CD4-positive, CD25-positive, alpha-beta regulatory T cell (primary cell): ENCODE measurements around the gene GFOD1. TPM values are rescaled to one million over a fixed set of nuclear protein-coding genes. Genes with fewer than 3 reads are reported as not detected.
"Not testable (repeated sequence)": the region's sequence is repeated elsewhere in the genome, so short reads cannot be mapped to it uniquely, and the experiment has no call there.

Source experiments
- ATAC-seq, 2 donors: fragments of 150-1000 bp; cut with Tn5 transposase; one replicate each; pipeline ENCODE4 v1.10.0; 2021; ENCODE audit warnings: low read depth in 2 of 2, moderate number of reproducible peaks in 2 of 2, moderate library complexity in 1 of 2
- DNase-seq, 3 donors: peaks; one replicate each; pipeline versions ENCODE4 v3.0.0 to v3.0.0-alpha.2; 2012 to 2022; ENCODE audit warnings: mixed read lengths in 1 of 3
- H3K27ac ChIP-seq: one replicate; pipeline ENCODE4 v1.7.0; 2013; ENCODE audit warnings: mild to moderate bottlenecking, low read length; ENCODE audit not compliant: insufficient read depth, poor library complexity, severe bottlenecking
- H3K27me3 ChIP-seq: one replicate; pipeline ENCODE4 v1.7.0; 2013; ENCODE audit warnings: low read length; ENCODE audit not compliant: control insufficient read depth, insufficient read depth
- H3K36me3 ChIP-seq: one replicate; pipeline ENCODE4 v1.7.0; 2013; ENCODE audit warnings: mild to moderate bottlenecking, low read length, moderate library complexity; ENCODE audit not compliant: control insufficient read depth, insufficient read depth
- H3K4me1 ChIP-seq: 2 replicates; pipeline ENCODE4 v1.7.0; 2013; ENCODE audit warnings: mild to moderate bottlenecking, low read length; ENCODE audit not compliant: insufficient read depth, control insufficient read depth, poor library complexity, severe bottlenecking
- H3K4me3 ChIP-seq: one replicate; pipeline ENCODE4 v1.7.0; 2013; ENCODE audit warnings: low read depth, mild to moderate bottlenecking, low read length, moderate library complexity
- H3K9me3 ChIP-seq, 2 experiments: 1 replicate in 1 of 2; 2 replicates in 1 of 2; pipeline ENCODE4 v1.7.0; 2013; ENCODE audit warnings: low read length in 2 of 2, mild to moderate bottlenecking in 1 of 2, moderate library complexity in 1 of 2; ENCODE audit not compliant: control insufficient read depth in 2 of 2
- H3K27ac Mint-ChIP-seq, 3 donors: one replicate each; pipeline ENCODE4 v1.8.0; 2020 to 2022; ENCODE audit warnings: mild to moderate bottlenecking in 3 of 3, mixed read lengths in 3 of 3, moderate library complexity in 2 of 3
- H3K27me3 Mint-ChIP-seq: one replicate; pipeline ENCODE4 v1.8.0; 2022; ENCODE audit warnings: mild to moderate bottlenecking, mixed read lengths
- H3K36me3 Mint-ChIP-seq: one replicate; pipeline ENCODE4 v1.8.0; 2020; ENCODE audit warnings: mixed read lengths
- H3K4me1 Mint-ChIP-seq, 4 donors: one replicate each; pipeline ENCODE4 v1.8.0; 2020 to 2022; ENCODE audit warnings: mixed read lengths in 4 of 4, mild to moderate bottlenecking in 1 of 4
- H3K4me3 Mint-ChIP-seq, 4 donors: one replicate each; pipeline ENCODE4 v1.8.0; 2020 to 2022; ENCODE audit warnings: mild to moderate bottlenecking in 4 of 4, mixed read lengths in 4 of 4, moderate library complexity in 3 of 4
- H3K9me3 Mint-ChIP-seq, 7 donors: one replicate each; pipeline ENCODE4 v1.8.0; 2020 to 2022; ENCODE audit warnings: mixed read lengths in 7 of 7, mild to moderate bottlenecking in 3 of 7, moderate library complexity in 2 of 7
- polyA plus RNA-seq, 4 donors: library from polyadenylated mRNA; unstranded; fragments of 300-500 nt; fragmentation: Illumina TruSeq; gene quantifications; one replicate each; pipeline ENCODE4 v1.2.3, GENCODE V29; 2021
- total RNA-seq: library from RNA; stranded (reverse); gene quantifications from one replicate; pipeline ENCODE4 v1.2.3, GENCODE V29; 2022

GFOD1 gene
- total and polyA plus RNA-seq, 5 donors from 2014 or later = 0.06 to 1.8 (median 0.17) TPM

DNA sequence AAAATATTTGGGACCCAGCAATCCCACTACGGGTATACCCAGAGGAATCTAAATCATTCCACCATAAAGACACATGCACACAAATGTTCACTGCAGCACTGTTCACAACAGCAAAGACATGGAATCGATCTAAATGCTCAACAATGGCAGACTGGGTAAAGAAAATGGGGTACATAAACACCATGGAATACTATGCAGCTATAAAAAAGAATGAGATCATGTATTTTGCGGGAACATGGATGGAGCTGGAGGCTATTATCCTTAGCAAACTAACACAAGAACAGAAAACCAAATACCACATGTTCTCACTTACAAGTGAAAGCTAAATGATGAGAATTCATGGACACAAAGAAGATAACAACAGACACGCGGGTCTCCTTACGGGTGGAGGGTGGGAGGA is 43.4 kb downstream of the GFOD1 start:
- DNase-seq, H3K9me3 ChIP-seq, H3K36me3 Mint-ChIP-seq, H3K27ac Mint-ChIP-seq, H3K36me3 ChIP-seq, H3K4me1 ChIP-seq, H3K4me3 ChIP-seq, H3K27me3 Mint-ChIP-seq, H3K4me3 Mint-ChIP-seq, H3K27me3 ChIP-seq, ATAC-seq, H3K9me3 Mint-ChIP-seq, H3K27ac ChIP-seq: not testable (repeated sequence)
- peaks cover 0 to 12% (median 4%) of the 10 kb centered on the region in 4 donors for H3K4me1 Mint-ChIP-seq

DNA sequence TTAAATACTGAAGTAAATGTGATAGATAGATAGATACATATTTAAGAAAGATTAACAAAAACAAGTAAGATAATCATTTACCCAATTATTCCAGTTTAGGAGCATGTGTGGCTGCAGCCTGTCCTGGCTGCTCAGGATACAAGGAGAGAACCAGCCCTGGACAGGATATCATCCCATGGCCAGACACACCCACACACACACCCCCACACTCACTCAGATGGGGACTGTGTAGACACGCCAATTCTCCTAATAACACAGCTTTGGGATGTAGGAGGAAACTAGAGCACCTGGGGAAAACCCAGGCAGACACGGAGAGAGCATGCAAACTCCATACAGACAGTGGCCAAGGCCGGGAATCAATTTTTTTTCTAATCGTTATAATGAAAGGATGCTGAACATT is 45.6 kb downstream of the GFOD1 start:
- Mint-ChIP-seq H3K36me3 (no peaks in the 10 kb centered on the region), H3K4me1 (peaks cover 0 to 4% (median 2%) of the 10 kb centered on the region in 4 donors), H3K9me3 (peaks cover 0 to 4% (median 0%) of the 10 kb centered on the region in 7 donors), H3K27me3 (peaks cover 8% of the 10 kb centered on the region), H3K27ac (no peak overlapping the region), H3K4me3 (no peak overlapping the region)
- no peaks in the 10 kb centered on the region for H3K4me1 ChIP-seq
- DNase-seq (no peak), ATAC-seq (no peak)
- no peaks in the 10 kb centered on the region for H3K9me3 ChIP-seq
- no peak overlapping the region for H3K27ac ChIP-seq
- H3K4me3 ChIP-seq = no peak overlapping the region
- peaks cover 4% of the 10 kb centered on the region for H3K27me3 ChIP-seq
- no peaks in the 10 kb centered on the region for H3K36me3 ChIP-seq

GRCh38 chr6:13439644-13440043 is 47.8 kb downstream of the GFOD1 start:
- ATAC-seq (no peak), DNase-seq (no peak)
- Histone ChIP-seq H3K36me3 (no peaks in the 10 kb centered on the region), H3K27me3 (peaks cover 2% of the 10 kb centered on the region), H3K27ac (no peak overlapping the region), H3K4me1 (no peaks in the 10 kb centered on the region), H3K9me3 (no peaks in the 10 kb centered on the region), H3K4me3 (no peak overlapping the region)
- no peak overlapping the region for H3K27ac Mint-ChIP-seq
- peaks cover 0 to 14% (median 10%) of the 10 kb centered on the region in 4 donors for H3K4me1 Mint-ChIP-seq
- peaks cover 8% of the 10 kb centered on the region for H3K27me3 Mint-ChIP-seq
- no peak overlapping the region for H3K4me3 Mint-ChIP-seq
- H3K9me3 Mint-ChIP-seq = peaks cover 0 to 4% (median 0%) of the 10 kb centered on the region in 7 donors
- H3K36me3 Mint-ChIP-seq = no peaks in the 10 kb centered on the region

DNA sequence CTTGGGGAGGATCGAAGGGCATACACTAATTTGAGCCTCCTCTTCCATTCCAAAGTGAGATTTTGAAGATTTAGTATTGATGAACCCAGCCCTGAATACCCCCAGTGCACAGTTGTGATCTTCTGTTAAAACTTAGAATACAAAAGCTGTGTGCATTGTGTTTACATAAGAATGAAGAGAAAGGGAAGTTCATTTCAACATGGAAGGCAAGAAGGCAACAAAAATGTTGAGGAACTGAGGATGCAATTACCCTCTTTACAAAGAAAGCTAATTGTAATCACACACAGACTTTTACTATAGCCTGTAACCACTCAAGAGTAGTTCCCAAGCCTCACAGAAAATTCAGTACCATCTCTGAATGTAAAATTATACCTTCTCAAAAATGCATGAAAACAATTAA is 49.3 kb downstream of the GFOD1 start:
- H3K27ac Mint-ChIP-seq = no peak overlapping the region
- no peak overlapping the region for H3K4me3 Mint-ChIP-seq
- H3K4me1 Mint-ChIP-seq = peaks cover 0 to 17% (median 10%) of the 10 kb centered on the region in 4 donors
- H3K36me3 ChIP-seq = no peaks in the 10 kb centered on the region
- peaks cover 2% of the 10 kb centered on the region for H3K27me3 ChIP-seq
- H3K4me1 ChIP-seq = no peaks in the 10 kb centered on the region
- no peak overlapping the region for H3K27ac ChIP-seq
- no peak overlapping the region for H3K4me3 ChIP-seq
- peaks cover 8% of the 10 kb centered on the region for H3K27me3 Mint-ChIP-seq
- H3K36me3 Mint-ChIP-seq = no peaks in the 10 kb centered on the region
- no peaks in the 10 kb centered on the region for H3K9me3 ChIP-seq
- ATAC-seq (no peak), DNase-seq (no peak)
- peaks cover 0 to 5% (median 0%) of the 10 kb centered on the region in 7 donors for H3K9me3 Mint-ChIP-seq

- Histone ChIP-seq H3K27ac (no peak overlapping the region), H3K27me3 (peaks cover 2% of the 10 kb centered on the region), H3K36me3 (no peaks in the 10 kb centered on the region), H3K9me3 (no peaks in the 10 kb centered on the region), H3K4me1 (peaks cover 3% of the 10 kb centered on the region), H3K4me3 (no peak overlapping the region)
- DNase-seq (no peak), ATAC-seq (no peak)
- no peak overlapping the region for H3K27ac Mint-ChIP-seq
- no peaks in the 10 kb centered on the region for H3K36me3 Mint-ChIP-seq
- H3K27me3 Mint-ChIP-seq = peaks cover 8% of the 10 kb centered on the region
- H3K4me1 Mint-ChIP-seq = peaks cover 3 to 22% (median 10%) of the 10 kb centered on the region in 4 donors
- H3K4me3 Mint-ChIP-seq = no peak overlapping the region
- H3K9me3 Mint-ChIP-seq = peaks cover 0 to 5% (median 0%) of the 10 kb centered on the region in 7 donors
These were observed 50.0 kb downstream of the GFOD1 start for GRCh38 chr6:13437218-13437996.

- no peak overlapping the region for H3K4me3 ChIP-seq
- H3K9me3 ChIP-seq = no peaks in the 10 kb centered on the region
- H3K4me3 Mint-ChIP-seq = peak overlapping the region in 1 of 4 donors; percentile 38
- H3K27ac ChIP-seq = no peak overlapping the region
- H3K9me3 Mint-ChIP-seq = peaks cover 0 to 5% (median 0%) of the 10 kb centered on the region in 7 donors
- peaks cover 5 to 27% (median 10%) of the 10 kb centered on the region in 4 donors for H3K4me1 Mint-ChIP-seq
- H3K36me3 Mint-ChIP-seq = no peaks in the 10 kb centered on the region
- peaks cover 8% of the 10 kb centered on the region for H3K27me3 Mint-ChIP-seq
- ATAC-seq = no peak
- no peaks in the 10 kb centered on the region for H3K36me3 ChIP-seq
- DNase-seq = no peak
- peaks cover 6% of the 10 kb centered on the region for H3K4me1 ChIP-seq
- H3K27ac Mint-ChIP-seq = no peak overlapping the region
- peaks cover 2% of the 10 kb centered on the region for H3K27me3 ChIP-seq
These were observed 50.8 kb downstream of the GFOD1 start for GRCh38 chr6:13436399-13437217.

DNA sequence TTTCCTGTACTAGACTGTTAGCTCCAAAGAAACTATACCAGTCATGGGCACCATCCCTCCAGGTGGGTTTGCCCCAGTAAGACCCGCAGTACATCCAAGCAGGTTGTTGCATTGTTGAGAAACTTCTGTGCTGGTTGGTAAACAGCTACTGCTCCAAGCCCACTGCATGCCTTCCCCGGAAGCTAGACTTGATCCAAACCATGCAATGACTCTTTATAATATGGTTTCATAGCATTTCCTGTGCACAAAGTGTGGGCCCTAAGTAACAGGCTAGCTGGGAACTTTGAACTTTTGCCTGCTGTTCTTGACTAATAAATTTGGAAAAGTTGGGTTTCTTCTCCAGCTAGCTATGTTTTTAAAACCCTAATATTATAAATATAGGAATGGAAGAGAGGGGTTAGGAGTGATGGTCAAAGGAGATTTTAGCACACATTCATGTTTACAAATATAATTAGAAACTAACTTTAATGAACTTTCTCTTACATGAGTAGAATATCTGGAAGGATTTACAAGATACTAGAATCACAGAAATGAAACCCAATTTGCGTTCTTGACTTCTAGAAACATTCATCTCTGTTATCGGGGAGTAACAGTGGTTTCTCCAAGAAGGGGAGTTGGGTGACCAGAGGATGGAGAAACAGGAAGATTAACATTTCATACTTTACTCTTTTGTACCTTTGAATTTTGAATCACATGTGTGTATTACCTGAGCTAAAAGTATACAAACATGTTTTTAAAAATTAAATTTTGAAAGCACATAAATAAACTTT is 51.7 kb downstream of the GFOD1 start:
- H3K9me3 Mint-ChIP-seq = peaks cover 0 to 5% (median 0%) of the 10 kb centered on the region in 7 donors
- Histone ChIP-seq H3K4me3 (no peak overlapping the region), H3K27ac (no peak overlapping the region), H3K4me1 (peaks cover 6% of the 10 kb centered on the region), H3K36me3 (no peaks in the 10 kb centered on the region), H3K9me3 (no peaks in the 10 kb centered on the region), H3K27me3 (peaks cover 2% of the 10 kb centered on the region)
- H3K4me3 Mint-ChIP-seq = no peak overlapping the region
- DNase-seq = no peak
- H3K27me3 Mint-ChIP-seq = no peaks in the 10 kb centered on the region
- H3K27ac Mint-ChIP-seq = peak overlapping the region in 2 of 3 donors; percentile 1 to 56
- peaks cover 5 to 34% (median 12%) of the 10 kb centered on the region in 4 donors for H3K4me1 Mint-ChIP-seq
- H3K36me3 Mint-ChIP-seq = no peaks in the 10 kb centered on the region
- ATAC-seq = no peak
